Thoracic aorta (tissue), 2 donors: ENCODE results near the gene TRPC4AP. TPM values are rescaled to one million over a fixed set of nuclear protein-coding genes. Genes with fewer than 3 reads are reported as not detected.

Experiments used
- ATAC-seq: fragments of 150-250 bp; one replicate; pipeline ENCODE4 v1.8.0; 2017; ENCODE audit warnings: low read depth; ENCODE audit not compliant: insufficient number of reproducible peaks, low FRiP score
- DNase-seq: peaks from one replicate; pipeline ENCODE4 v3.0.0-alpha.2; 2020; ENCODE audit warnings: low spot score
- H3K27ac ChIP-seq, 2 donors: fragments of 200-600 bp; sonication (generic); 1 replicate in 1 of 2; 2 replicates in 1 of 2; pipeline ENCODE4 v1.5.1; 2016; ENCODE audit warnings: mild to moderate bottlenecking in 2 of 2, moderate library complexity in 2 of 2
- H3K27me3 ChIP-seq: fragments of 200-600 bp; sonication (generic); replicated peaks from 2 replicates; pipeline ENCODE4 v1.6.0; 2016; ENCODE audit warnings: mild to moderate bottlenecking; ENCODE audit not compliant: insufficient read depth
- H3K36me3 ChIP-seq: fragments of 200-600 bp; sonication (generic); one replicate; pipeline ENCODE4 v1.5.1; 2016
- H3K4me1 ChIP-seq, 2 donors: fragments of 200-600 bp; sonication (generic); 1 replicate in 1 of 2; 2 replicates in 1 of 2; pipeline versions ENCODE4 v1.5.1 to v1.6.0; 2016; ENCODE audit warnings: low read depth in 2 of 2, mild to moderate bottlenecking in 1 of 2; ENCODE audit not compliant: control insufficient read depth in 1 of 2
- H3K4me3 ChIP-seq: fragments of 200-600 bp; sonication (generic); 2 replicates; pipeline ENCODE4 v1.5.1; 2016; ENCODE audit warnings: mild to moderate bottlenecking
- H3K9me3 ChIP-seq: fragments of 200-600 bp; sonication (generic); 2 replicates; pipeline ENCODE4 v1.5.1; 2016
- CTCF ChIP-seq: fragments of 200-600 bp; sonication (generic); IDR thresholded peaks from one replicate; pipeline ENCODE4 v1.5.1; 2019; ENCODE audit warnings: antibody characterized with exemption
- total RNA-seq, 2 donors: library from RNA; depleted of rRNA; stranded (reverse); fragments of >200 nt; gene quantifications; one replicate each; pipeline versions ENCODE4 v1.1.0 to v1.2.3, GENCODE V29; 2016

TRPC4AP gene
- total RNA-seq, 2 donors from 2014 or later = 65.8 to 73.6 TPM

- Histone ChIP-seq H3K4me1 (no peaks in the 10 kb centered on the region), H3K27me3 (no peaks in the 10 kb centered on the region), H3K9me3 (no peaks in the 10 kb centered on the region), H3K4me3 (no peak overlapping the region), H3K27ac (no peak overlapping the region), H3K36me3 (peaks cover 25% of the 10 kb centered on the region)
- no peak for ATAC-seq
- DNase-seq = no peak
- no peak for TF ChIP-seq CTCF
Measured at GRCh38 chr20:34992751-34993417, 99.7 kb downstream of the TRPC4AP start.

- H3K27me3 ChIP-seq = no peaks in the 10 kb centered on the region
- no peak overlapping the region for H3K4me3 ChIP-seq
- H3K9me3 ChIP-seq = no peaks in the 10 kb centered on the region
- DNase-seq (no peak), ATAC-seq (no peak)
- no peak for TF ChIP-seq CTCF
- H3K4me1 ChIP-seq = no peaks in the 10 kb centered on the region
- no peak overlapping the region for H3K27ac ChIP-seq
- peaks cover 14% of the 10 kb centered on the region for H3K36me3 ChIP-seq
Measured at GRCh38 chr20:34990661-34991214, 101.9 kb downstream of the TRPC4AP start.

GRCh38 chr20:34990231-34990630 is 102.4 kb downstream of the TRPC4AP start:
- DNase-seq = no peak
- no peaks in the 10 kb centered on the region for H3K4me1 ChIP-seq
- no peaks in the 10 kb centered on the region for H3K9me3 ChIP-seq
- H3K27me3 ChIP-seq = no peaks in the 10 kb centered on the region
- peaks cover 9% of the 10 kb centered on the region for H3K36me3 ChIP-seq
- TF ChIP-seq CTCF = no peak
- no peak overlapping the region for H3K27ac ChIP-seq
- no peak overlapping the region for H3K4me3 ChIP-seq
- no peak for ATAC-seq

- no peak overlapping the region for H3K27ac ChIP-seq
- no peak for TF ChIP-seq CTCF
- DNase-seq (no peak), ATAC-seq (no peak)
- peaks cover 6% of the 10 kb centered on the region for H3K36me3 ChIP-seq
- H3K4me1 ChIP-seq = no peaks in the 10 kb centered on the region
- no peaks in the 10 kb centered on the region for H3K27me3 ChIP-seq
- no peak overlapping the region for H3K4me3 ChIP-seq
- no peaks in the 10 kb centered on the region for H3K9me3 ChIP-seq
Measured at GRCh38 chr20:34989670-34990069, 102.9 kb downstream of the TRPC4AP start.

- no peaks in the 10 kb centered on the region for H3K4me1 ChIP-seq
- TF ChIP-seq CTCF = no peak
- ATAC-seq (no peak), DNase-seq (no peak)
- H3K36me3 ChIP-seq = peaks cover 3% of the 10 kb centered on the region
- H3K27me3 ChIP-seq = no peaks in the 10 kb centered on the region
- H3K4me3 ChIP-seq = no peak overlapping the region
- no peak overlapping the region for H3K27ac ChIP-seq
- H3K9me3 ChIP-seq = no peaks in the 10 kb centered on the region
Measured at GRCh38 chr20:34989118-34989517, 103.5 kb downstream of the TRPC4AP start.
